Erythroblast (primary cell): ENCODE measurements around the gene GNB1L.
"Not testable (repeated sequence)": the region's sequence is repeated elsewhere in the genome, so short reads cannot be mapped to it uniquely, and the experiment has no call there.

Experiments used
- DNase-seq, 2 experiments: peaks; one replicate each; lab custom pipeline; 2025; lab: John Stamatoyannopoulos, UW
- GATA1 ChIP-seq: IDR thresholded peaks from 2 replicates; pipeline ENCODE4 v1.6.1; 2011; ENCODE audit warnings: low read depth, mild to moderate bottlenecking, control low read depth, low read length, moderate library complexity
- POLR2A ChIP-seq: IDR thresholded peaks from 2 replicates; pipeline ENCODE4 v1.6.1; 2011; ENCODE audit warnings: mild to moderate bottlenecking, low read length

The GNB1L gene

DNA sequence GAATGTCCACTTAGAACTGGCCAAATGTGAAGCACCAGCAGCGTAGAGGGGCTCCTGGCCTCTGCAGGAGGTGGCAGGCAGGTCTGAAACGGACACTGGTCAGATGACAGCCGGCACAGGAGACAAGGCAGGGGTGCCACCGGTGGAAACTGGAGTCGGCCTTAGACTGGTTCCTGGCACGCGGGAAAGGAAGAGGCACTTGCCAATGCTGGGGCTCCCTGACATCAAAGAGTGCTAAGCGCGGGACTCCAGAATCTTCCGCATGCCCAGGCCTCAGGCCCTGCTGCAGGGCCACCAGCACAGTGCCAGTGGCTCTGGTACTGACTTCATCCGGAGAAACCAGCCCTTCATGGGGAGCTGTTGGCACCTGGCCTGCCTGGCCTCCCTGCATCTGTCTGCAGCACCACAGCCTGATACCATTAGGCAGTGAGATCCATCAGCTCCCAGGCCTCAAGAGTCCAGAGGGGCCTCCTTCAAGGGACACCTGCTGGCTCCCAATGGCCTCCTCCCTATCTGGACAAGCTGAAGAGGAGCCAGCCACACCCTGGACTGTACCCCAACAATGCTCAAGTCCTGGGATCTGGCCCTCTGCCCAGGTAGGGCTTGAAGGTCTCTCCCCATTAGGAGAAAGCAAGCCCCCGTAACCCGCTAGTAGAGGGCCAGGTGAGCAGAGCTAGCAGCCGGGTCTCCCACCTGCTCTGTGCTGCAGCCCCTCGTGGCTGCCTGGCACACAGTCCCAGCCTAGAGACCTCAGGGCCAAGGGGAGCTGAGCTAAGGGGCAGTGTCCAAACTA is 29.7 kb upstream of the GNB1L start:
- no peak for DNase-seq
- TF ChIP-seq POLR2A (no peak), GATA1 (no peak)

DNA sequence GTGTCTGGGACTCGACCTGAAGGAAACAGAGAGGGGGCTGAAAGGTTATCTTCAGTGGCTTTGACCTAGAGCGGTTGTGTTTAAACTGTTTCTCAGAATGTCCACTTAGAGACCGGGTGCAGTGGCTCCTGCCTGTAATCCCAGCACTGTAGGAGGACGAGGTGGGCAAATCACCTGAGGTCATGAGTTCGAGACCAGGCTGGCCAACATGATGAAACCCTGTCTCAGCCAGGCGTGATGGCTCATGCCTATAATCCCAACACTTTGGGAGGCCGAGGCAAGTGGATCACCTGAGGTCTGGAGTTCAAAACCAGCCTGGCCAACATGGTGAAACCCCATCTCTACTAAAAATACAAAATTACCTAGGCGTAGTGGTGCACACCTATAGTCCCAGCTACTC is 28.8 kb upstream of the GNB1L start:
- not testable (repeated sequence) for DNase-seq

DNA sequence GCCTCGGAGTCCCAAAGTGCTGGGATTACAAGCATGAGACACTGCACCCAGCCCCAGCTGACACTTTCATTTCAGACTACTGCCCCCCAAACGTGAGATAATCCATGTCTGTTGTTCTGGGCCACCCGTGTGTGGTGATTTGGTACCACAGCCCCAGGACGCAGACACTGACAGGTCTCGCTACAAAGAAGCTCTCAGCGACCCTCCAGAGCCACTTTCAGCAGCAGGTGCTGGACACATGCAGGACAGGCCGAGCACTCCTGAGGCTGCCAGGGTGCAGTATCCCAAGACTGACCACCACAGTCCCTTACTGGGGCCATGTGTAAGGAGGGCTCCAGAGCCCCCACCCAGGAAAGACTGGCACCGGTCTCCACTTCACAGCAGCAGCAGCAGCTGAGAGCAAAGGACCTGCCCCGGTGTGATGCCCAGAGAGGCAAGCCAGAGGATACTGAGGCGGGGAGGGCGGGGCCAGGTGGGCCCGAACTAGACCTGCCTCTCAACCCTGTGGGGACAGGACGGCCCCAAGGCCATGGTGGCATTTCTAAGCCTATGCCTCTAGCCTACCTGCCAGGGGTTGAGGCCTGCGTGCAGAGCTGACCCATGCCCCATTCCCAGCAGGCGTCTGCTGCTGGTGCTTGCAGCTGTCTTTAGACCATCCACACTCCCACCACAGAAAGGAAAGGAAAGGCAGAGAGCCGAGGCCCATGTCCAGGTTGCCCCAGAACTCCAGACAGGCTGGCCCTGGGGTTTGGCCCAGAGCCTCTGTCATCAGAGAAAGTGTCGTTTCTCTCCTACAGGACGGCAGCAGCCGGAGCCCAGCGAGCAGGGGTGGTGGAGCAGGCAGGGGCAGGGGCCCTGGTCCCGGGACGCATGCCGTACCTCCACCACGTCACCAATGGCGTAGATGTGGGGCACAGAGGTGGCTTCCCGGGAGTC is 28.0 kb upstream of the GNB1L start:
- DNase-seq, result no peak
- TF ChIP-seq POLR2A, result no peak
- TF ChIP-seq GATA1, result no peak

DNA sequence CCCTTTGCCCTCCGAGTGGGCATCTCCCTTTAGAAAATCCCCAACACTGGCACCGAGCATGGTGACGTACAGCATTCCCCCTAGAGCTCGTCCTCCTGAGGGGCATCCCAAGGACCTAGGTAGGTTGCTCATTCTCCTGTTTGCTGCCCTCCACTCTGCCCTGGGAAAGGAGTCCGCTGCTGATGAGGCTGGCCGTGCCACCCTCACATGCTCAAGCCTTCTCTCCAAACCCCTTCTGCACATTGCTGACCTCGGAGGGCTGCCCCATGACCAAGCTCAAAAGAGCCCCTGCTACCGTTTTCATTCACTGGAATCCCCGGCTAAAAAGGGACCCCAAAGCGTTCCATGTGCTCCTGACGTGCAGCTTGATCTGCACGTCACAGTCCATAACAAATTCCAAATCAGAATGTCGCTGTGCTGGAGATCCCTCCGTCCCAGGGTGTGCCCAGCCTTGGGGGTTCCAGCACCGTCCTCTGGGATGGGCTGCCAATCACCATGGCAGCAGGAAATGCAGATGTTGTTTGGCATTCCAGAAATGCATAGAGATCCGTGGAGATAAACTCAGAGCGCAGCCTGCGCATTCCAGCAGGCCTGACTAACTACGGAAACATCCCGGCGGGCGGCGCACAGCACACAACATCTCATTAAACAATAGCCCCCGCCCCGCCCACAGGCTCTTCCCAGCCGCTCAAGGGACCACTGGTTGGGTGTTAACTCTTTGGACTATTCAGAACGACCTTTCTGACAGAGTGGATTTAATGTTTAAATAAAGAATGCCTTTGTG is 26.3 kb upstream of the GNB1L start:
- no peak for TF ChIP-seq GATA1
- TF ChIP-seq POLR2A, result no peak
- no peak for DNase-seq

DNA sequence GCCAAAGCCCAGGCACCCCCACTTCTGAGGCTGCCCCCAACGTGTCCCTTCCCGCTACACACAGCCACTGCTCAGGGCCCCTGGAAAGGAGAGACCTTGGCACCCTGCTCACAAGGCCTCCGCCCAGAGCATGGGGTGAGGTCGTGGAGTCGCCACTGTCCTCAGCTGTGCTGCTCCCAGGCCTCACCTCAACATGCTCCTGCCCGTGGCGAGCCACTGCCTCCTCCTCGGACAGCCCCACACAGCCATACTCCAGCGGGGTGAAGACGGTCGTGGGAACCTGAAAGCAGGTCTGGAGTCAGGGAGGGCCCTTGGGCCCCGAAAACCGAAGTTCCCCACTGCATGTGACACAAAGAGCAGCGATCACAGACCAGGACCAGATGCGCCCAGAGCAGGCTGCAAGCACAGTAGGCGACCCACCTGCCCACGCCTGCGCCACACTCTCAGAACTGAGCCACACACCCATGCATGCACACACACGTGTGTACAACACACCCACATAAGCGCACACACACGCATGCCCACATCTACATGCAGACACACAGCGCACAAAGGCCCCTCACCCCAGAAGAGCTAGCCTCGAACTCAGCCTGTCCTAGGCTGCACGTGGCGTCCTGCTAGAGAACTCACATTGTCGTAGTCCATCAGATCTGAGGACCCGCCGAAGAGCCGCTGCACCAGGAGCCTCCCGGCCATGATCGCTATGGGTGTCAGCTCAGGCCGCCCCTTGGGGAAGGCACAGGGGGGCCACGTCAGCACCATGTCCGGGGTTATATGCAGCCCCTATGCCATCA is 25.5 kb upstream of the GNB1L start:
- TF ChIP-seq POLR2A, result no peak
- TF ChIP-seq GATA1, result no peak
- no peak for DNase-seq

DNA sequence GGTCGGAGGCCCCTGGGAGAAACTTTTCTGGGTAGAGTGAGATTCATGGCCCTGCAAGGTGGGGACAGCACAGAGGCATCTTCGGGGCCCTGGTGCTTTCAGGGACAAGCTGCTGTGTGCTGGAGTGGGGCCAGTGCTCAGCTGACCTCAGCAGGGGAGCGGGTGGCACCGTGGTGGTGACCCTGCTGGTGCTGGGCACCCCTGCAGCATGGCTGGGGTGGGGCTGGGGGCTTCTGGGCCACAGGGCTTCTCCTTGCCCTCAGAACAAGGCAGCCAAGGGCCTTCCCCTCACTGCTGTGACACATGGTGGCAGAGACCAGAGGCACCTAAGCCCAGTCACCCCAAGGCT is 24.9 kb upstream of the GNB1L start:
- TF ChIP-seq GATA1 (no peak), POLR2A (no peak)
- no peak for DNase-seq

DNA sequence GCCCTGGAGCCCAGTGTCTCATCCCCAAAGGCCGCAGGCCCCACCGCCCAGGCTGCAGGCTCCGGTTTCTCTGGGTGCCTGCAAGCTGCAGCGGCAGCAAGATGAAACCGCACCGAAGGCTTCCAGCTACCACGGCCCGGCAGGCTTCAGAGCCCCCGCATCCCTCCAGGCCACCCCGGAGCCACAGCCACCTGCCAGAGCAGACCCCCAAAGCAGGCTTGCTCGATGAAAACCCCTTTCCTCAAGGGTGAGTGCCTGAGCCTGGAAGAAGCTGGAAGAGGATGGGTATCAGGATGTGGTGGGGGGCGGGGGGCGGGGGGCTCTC is 24.5 kb upstream of the GNB1L start:
- DNase-seq, result no peak
- TF ChIP-seq GATA1 (no peak), POLR2A (no peak)

DNA sequence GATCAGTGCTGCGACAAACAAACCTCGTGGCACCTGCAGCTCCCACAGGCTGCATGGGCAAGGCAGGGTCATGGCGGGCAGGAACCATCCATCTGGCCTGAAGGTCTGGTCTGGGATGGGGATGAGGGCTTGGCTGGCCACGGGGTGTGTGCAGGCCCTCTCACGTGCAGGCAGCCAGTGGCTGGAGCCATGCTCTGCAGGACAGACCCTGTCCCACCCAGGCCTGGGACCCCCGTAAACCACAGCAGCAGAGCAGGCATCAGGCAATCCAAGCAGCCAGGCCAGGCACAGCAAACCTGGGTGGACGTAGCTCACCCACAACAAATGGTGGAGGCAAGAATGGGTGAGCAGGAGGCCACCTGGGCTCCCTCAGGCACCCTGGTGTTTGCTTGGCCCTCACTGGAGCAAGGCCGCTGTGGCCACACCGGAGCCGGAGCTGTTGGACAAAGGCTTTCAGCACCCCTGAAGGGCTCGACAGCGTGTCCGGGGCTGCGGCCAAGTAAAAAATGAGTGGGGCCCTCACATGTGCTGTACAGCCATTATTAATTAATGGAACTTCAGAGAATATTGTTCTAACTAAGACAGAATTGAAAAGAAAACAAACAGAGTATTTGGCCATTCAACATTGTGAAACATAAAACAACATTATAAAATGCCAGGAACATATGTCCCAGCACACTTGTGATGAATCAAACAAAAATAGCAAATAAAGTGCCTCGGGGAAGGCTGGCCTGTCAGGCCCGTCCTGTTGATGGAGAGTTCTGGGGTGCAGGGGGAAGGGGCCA is 24.0 kb upstream of the GNB1L start:
- DNase-seq, result no peak
- TF ChIP-seq GATA1 (no peak), POLR2A (no peak)

DNA sequence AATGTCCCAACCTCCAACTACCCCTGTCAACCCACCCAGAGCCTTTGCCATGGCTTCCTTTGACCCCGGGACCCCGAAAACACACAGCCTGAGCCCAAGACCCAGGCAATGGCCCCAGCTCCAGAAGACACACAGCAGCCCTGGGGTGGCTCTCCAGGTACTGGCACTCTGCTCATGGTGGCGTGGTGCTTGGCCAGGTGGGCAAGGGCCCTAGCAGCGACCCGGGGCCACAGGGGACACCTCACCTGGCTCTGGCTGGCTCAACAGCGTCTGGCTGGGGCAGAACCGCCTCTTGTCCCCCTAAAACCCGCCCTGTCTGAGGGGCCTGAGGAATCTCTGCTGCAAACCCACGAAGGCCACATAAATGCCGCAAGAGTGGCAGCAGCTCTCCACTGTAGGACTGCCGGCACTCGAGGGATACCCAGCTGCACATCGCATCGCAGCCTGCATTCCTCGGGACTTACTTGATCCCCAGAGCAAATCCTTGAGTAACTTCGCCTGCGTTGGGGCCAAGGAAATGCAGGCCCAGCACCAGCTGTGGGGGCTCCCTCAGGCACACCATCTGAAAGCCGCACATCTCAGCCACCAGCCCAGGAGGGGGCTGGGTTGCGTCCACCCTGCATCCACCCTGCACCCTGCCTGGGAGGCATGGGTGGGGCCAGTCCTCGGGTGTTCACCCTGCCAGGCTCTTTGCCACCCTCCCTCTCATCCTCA is 23.1 kb upstream of the GNB1L start:
- TF ChIP-seq GATA1 (no peak), POLR2A (no peak)
- DNase-seq, result no peak

DNA sequence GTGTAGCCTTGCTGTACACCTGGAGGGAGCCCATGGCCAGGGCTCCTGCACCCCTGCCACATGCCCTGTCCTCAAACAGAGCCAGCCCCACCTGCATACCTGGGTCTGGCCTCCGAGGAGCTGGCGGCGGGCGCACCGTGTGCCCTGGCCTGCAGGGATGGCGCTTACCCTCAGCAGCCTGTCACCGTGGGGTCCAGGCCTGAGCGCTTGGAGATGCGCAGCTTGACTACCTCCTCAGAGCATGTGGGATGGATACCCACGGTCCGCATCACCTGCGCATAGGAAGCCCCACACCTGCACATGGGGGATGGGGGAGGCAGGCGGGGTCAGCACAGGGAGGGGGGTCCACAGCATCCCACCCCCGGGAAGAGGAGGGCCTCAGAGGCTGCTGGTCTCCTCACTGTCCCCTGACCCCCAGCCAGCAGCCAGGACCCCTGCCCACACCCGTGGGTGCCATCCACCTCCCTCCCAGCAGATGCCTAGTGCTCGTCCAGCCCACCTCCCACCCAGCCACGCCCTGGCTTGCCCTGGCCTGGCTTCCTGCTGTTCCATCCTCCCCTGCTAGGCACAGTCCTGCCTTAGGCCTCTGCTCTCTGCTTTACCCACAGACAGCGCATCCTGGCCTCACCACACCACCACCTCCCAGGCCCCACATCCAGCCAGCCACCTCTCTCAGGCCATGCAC is 22.4 kb upstream of the GNB1L start:
- no peak for DNase-seq
- TF ChIP-seq GATA1 (no peak), POLR2A (no peak)

DNA sequence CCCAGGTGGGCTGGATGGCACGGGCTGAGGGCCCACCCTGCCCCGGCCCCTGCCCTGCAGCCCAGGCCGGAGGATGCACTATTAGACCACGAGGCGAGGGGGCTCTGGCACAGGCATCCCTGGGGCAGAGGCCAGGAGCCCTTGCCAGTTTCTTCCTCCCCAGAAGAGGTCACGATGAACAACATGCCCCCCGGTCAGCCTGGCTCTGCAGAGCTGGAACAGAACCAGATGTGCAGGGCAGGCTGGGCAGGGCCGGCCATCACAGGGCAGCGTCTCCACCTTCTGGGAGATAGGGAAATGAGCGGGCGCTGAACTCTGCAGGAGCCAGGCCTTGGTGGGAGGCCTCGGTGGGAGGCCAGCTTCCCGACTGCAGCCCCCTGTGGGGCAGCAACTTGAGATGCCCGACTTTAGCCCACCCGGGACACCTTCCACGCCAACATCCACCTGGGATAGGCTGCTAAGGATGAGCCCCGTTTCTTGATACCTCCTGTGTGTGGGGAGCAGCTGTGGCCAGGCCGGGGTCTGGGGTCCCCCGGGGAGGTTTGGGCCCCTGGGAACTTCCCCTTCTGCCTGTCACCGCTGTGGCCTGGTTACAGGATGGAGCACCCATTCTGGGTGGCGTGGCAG is 21.8 kb upstream of the GNB1L start:
- TF ChIP-seq POLR2A, result no peak
- no peak for DNase-seq
